ENCODE measurements around the gene LBP. TPM values are rescaled to one million over a fixed set of nuclear protein-coding genes. Genes with fewer than 3 reads are reported as not detected.

The LBP gene
- polyA plus RNA-seq, 1 of the 3 experiments (the other 2 are of a cell fraction): 0.03 TPM

GRCh38 chr20:38345643-38346042, 639 bp upstream of the LBP start:
- H3K4me1 ChIP-seq (ENCODE audit: control insufficient read depth in 1 of 2, insufficient read depth in 2 of 2, low read depth in 1 of 2, low read length in 1 of 2): no peaks in the 10 kb centered on the region
- no peak for TF ChIP-seq FOXM1 (IDR thresholded peaks at IDR 0.05; ENCODE audit: low read depth)
- TF ChIP-seq RCOR1 (IDR thresholded peaks at IDR 0.05; ENCODE audit: low read length): no peak
- TF ChIP-seq, protein P1, sequence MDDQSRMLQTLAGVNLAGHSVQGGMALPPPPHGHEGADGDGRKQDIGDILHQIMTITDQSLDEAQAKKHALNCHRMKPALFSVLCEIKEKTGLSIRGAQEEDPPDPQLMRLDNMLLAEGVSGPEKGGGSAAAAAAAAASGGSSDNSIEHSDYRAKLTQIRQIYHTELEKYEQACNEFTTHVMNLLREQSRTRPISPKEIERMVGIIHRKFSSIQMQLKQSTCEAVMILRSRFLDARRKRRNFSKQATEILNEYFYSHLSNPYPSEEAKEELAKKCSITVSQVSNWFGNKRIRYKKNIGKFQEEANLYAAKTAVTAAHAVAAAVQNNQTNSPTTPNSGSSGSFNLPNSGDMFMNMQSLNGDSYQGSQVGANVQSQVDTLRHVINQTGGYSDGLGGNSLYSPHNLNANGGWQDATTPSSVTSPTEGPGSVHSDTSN (IDR thresholded peaks at IDR 0.05): no peak
- no peak overlapping the region for H2AFZ ChIP-seq (ENCODE audit: low read depth)
- no peak overlapping the region for H3K4me3 ChIP-seq (ENCODE audit: low read depth in 2 of 2, low read length in 1 of 2)
- POLR2A ChIA-PET: no interaction called here
- no peak for DNase-seq
- H3K9me3 ChIP-seq: no peaks in the 10 kb centered on the region
- H3K27ac ChIP-seq (ENCODE audit: low read depth in 2 of 2, low read length in 1 of 2): no peak overlapping the region
- no peak overlapping the region for H3K9ac ChIP-seq
- H4K20me1 ChIP-seq (ENCODE audit: insufficient read depth): no peaks in the 10 kb centered on the region
- H3K4me2 ChIP-seq: no peak overlapping the region
- no peaks in the 10 kb centered on the region for H3K79me2 ChIP-seq (ENCODE audit: insufficient read depth)
- H3K9me2 ChIP-seq: no peaks in the 10 kb centered on the region
- CTCF ChIA-PET: no interaction called here
- H3F3A ChIP-seq (replicated peaks; ENCODE audit: insufficient read depth): no peaks in the 10 kb centered on the region
- no peaks in the 10 kb centered on the region for H3K36me3 ChIP-seq (replicated peaks in 1 of 2; ENCODE audit: control insufficient read depth in 1 of 2, insufficient read depth in 2 of 2, low read length in 1 of 2)
- peaks cover 7% of the 10 kb centered on the region; the same call in 1 of the 2 replicates for H3K27me3 ChIP-seq (ENCODE audit: insufficient read depth)
- WGBS (ENCODE audit: low lambda C conversion rate): 23% methylated on average over 2 of the region's 2 CpGs

- DNase-seq: no peak
- Histone ChIP-seq H3K9me2 (no peaks in the 10 kb centered on the region), H3F3A (replicated peaks; ENCODE audit: insufficient read depth) (no peaks in the 10 kb centered on the region), H3K4me3 (ENCODE audit: low read depth in 2 of 2, low read length in 1 of 2) (no peak overlapping the region), H3K27me3 (ENCODE audit: insufficient read depth) (peaks cover 7% of the 10 kb centered on the region; the same call in 1 of the 2 replicates), H3K9me3 (no peaks in the 10 kb centered on the region), H3K27ac (ENCODE audit: low read depth in 2 of 2, low read length in 1 of 2) (no peak overlapping the region), H3K79me2 (ENCODE audit: insufficient read depth) (no peaks in the 10 kb centered on the region), H3K9ac (no peak overlapping the region), H3K4me2 (no peak overlapping the region), H4K20me1 (ENCODE audit: insufficient read depth) (no peaks in the 10 kb centered on the region), H3K36me3 (replicated peaks in 1 of 2; ENCODE audit: control insufficient read depth in 1 of 2, insufficient read depth in 2 of 2, low read length in 1 of 2) (no peaks in the 10 kb centered on the region), H3K4me1 (ENCODE audit: control insufficient read depth in 1 of 2, insufficient read depth in 2 of 2, low read depth in 1 of 2, low read length in 1 of 2) (no peaks in the 10 kb centered on the region), H2AFZ (ENCODE audit: low read depth) (no peak overlapping the region)
- ChIA-PET POLR2A (no interaction called here), CTCF (interaction anchor here (1.0 kb wide), 1 partner anchor 10 kb away, joined by 4 read pairs; no protein-coding TSS in a partner anchor)
- TF ChIP-seq ELF1 (IDR thresholded peaks at IDR 0.05) (no peak), RAD21 (IDR thresholded peaks at IDR 0.05; ENCODE audit: low read length) (no peak), FOXM1 (IDR thresholded peaks at IDR 0.05; ENCODE audit: low read depth) (no peak), GATA2 (CRISPR knock-in tag; IDR thresholded peaks at IDR 0.05) (no peak), MEF2A (IDR thresholded peaks at IDR 0.05; ENCODE audit: borderline replicate concordance, low read depth) (no peak), TAF1 (IDR thresholded peaks at IDR 0.05; ENCODE audit: borderline replicate concordance, low read depth, low read length) (no peak)
- TF ChIP-seq, protein P2, sequence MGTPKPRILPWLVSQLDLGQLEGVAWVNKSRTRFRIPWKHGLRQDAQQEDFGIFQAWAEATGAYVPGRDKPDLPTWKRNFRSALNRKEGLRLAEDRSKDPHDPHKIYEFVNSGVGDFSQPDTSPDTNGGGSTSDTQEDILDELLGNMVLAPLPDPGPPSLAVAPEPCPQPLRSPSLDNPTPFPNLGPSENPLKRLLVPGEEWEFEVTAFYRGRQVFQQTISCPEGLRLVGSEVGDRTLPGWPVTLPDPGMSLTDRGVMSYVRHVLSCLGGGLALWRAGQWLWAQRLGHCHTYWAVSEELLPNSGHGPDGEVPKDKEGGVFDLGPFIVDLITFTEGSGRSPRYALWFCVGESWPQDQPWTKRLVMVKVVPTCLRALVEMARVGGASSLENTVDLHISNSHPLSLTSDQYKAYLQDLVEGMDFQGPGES (IDR thresholded peaks at IDR 0.05; ENCODE audit: low read depth, low read length): no peak
- TF ChIP-seq, protein P1 (IDR thresholded peaks at IDR 0.05): no peak
- 83% methylated on average over 4 of the region's 4 CpGs for WGBS (ENCODE audit: low lambda C conversion rate)
These were observed 459 bp downstream of the LBP start for GRCh38 chr20:38346741-38347140.
